ENCODE results near the gene MSS51.

The MSS51 gene

DNA sequence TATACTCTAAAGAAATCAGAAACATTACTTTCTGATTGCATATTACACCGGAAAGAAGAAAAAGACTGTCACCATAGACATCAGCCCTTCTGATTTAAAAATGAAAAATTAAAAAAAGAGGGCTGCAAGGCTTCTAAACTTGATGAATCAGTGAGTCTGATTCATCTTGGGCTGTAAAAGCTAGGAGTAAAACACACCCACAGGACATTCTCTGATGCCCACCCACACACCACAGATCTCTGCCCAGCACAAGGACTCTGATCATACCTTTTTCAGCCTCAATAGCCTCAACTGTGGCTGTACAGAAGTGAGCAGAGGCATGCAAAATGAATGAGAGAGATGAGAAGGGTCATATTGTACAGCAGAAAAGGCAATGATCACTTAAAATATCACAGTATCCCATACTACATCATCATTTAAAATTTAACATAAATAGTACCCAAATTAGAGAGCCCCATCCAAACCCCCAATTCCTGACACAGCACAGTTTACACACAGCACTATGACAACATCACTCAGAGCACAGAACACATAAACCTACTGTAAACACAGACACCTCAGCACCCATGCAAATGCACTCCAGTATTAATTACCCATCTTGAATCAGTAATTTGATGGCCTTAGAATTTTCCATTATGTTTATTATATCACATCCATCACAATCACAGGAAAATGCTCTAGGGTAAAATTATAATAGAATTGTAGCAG lies 6.4 kb upstream of the MSS51 start:
- H3K4me3 ChIP-seq (ENCODE audit: low read depth, low read length) = no peak overlapping the region
- no peak for TF ChIP-seq CTCF (IDR thresholded peaks at IDR 0.05; ENCODE audit: low read depth, low read length)

DNA sequence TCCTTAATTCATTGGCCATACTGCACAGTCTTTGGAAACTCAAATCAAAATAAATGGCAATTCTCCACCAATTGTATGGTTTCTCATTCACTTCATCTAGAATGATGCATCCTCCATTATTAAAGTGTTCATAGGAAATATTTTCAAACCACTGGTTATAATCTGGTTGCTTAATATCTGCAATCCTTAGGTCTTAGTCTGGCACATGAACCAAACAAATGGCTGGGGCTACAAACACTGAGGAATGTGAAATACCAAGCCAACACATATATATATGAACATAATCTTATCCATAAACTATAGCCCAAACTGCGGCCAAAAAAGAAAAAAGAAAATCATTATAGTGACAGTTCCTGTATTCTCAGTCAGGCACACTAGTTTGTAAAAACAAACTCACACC lies 5.7 kb upstream of the MSS51 start:
- no peak for TF ChIP-seq CTCF (IDR thresholded peaks at IDR 0.05; ENCODE audit: low read depth, low read length)
- no peak overlapping the region for H3K4me3 ChIP-seq (ENCODE audit: low read depth, low read length)

GRCh38 chr10:73432646-73433537 lies 469 bp downstream of the MSS51 start:
- no peak for TF ChIP-seq CTCF (IDR thresholded peaks at IDR 0.05; ENCODE audit: low read depth, low read length)

GRCh38 chr10:73426318-73426717 lies 7.0 kb downstream of the MSS51 start:
- H3K4me3 ChIP-seq (ENCODE audit: low read depth, low read length) = no peak overlapping the region
- TF ChIP-seq CTCF (IDR thresholded peaks at IDR 0.05; ENCODE audit: low read depth, low read length) = no peak

More at GRCh38 chr10:73432646-73433537, 469 bp downstream of the MSS51 start:
- H3K4me3 ChIP-seq (ENCODE audit: low read depth, low read length) = no peak overlapping the region

DNA sequence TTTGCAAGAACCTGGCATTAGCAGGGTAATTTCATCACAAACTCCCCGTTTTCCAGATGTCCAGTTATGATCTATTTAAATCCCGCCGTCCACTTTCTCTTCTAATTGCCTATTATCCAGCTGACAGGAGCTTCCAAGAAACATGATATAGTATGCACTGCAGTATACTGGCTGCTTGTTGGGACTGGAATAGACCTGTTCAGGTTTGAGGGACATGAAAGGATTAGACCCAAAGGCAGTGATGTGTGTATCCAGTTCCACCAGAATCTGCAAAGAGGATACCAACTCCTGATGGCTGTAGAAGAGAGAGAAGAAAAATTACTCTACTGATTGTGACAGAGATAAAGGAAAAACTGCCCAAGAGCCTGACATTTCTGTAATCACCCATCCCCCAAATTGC lies 8.9 kb downstream of the MSS51 start:
- TF ChIP-seq CTCF (IDR thresholded peaks at IDR 0.05; ENCODE audit: low read depth, low read length) = no peak
- no peak overlapping the region for H3K4me3 ChIP-seq (ENCODE audit: low read depth, low read length)

GRCh38 chr10:73423309-73423708 lies 10.1 kb downstream of the MSS51 start:
- no peak overlapping the region for H3K4me3 ChIP-seq (ENCODE audit: low read depth, low read length)
- no peak for TF ChIP-seq CTCF (IDR thresholded peaks at IDR 0.05; ENCODE audit: low read depth, low read length)

- no peak for TF ChIP-seq CTCF (IDR thresholded peaks at IDR 0.05; ENCODE audit: low read depth, low read length)
- no peak overlapping the region for H3K4me3 ChIP-seq (ENCODE audit: low read depth, low read length)
Observed at GRCh38 chr10:73416571-73416970, 16.8 kb downstream of the MSS51 start.

Data from WI38 (cell line).